CD4-positive, alpha-beta T cell (primary cell): ENCODE measurements around the gene PLEKHO1. TPM values are rescaled to one million over a fixed set of nuclear protein-coding genes. Genes with fewer than 3 reads are reported as not detected.
"Not testable (repeated sequence)": the region's sequence is repeated elsewhere in the genome, so short reads cannot be mapped to it uniquely, and the experiment has no call there.

ENCODE experiments used
- ATAC-seq: fragments of 200-7000 bp; cut with Tn5 transposase; one replicate; pipeline ENCODE4 v1.10.0; 2022; ENCODE audit warnings: mild to moderate bottlenecking; ENCODE audit not compliant: poor library complexity
- CTCF ChIA-PET: fragments of 350-600 bp; sonication (Branson Sonifier 250); formaldehyde crosslinking; loops from one replicate; lab custom pipeline; 2021; ENCODE audit warnings: antibody characterized with exemption, inconsistent platforms; lab: Charles Lee
- POLR2A ChIA-PET: fragments of 350-600 bp; sonication (Branson Sonifier 250); formaldehyde crosslinking; loops from one replicate; lab custom pipeline; 2021; ENCODE audit warnings: antibody characterized with exemption, inconsistent platforms; lab: Charles Lee
- DNase-seq, 14 experiments: peaks; one replicate each; pipeline ENCODE4 v3.0.0-alpha.2; 2013 to 2020; ENCODE audit warnings: mixed read lengths in 2 of 14
- H3K27ac ChIP-seq, 2 donors: one replicate each; pipeline versions ENCODE4 v1.5.1 to v1.7.0; 2013; ENCODE audit warnings: low read length in 2 of 2, low read depth in 1 of 2, mild to moderate bottlenecking in 1 of 2
- H3K27me3 ChIP-seq, 2 experiments: 1 replicate in 1 of 2; 2 replicates in 1 of 2; pipeline versions ENCODE4 v1.6.1 to v1.7.0; 2013; ENCODE audit warnings: low read length in 2 of 2, control low read depth in 1 of 2, mild to moderate bottlenecking in 1 of 2, moderate library complexity in 1 of 2; ENCODE audit not compliant: insufficient read depth in 2 of 2, control insufficient read depth in 1 of 2
- H3K36me3 ChIP-seq: one replicate; pipeline ENCODE4 v1.6.1; 2013; ENCODE audit warnings: low read length, control low read depth; ENCODE audit not compliant: insufficient read depth
- H3K4me1 ChIP-seq: one replicate; pipeline ENCODE4 v1.6.1; 2013; ENCODE audit warnings: low read length, control low read depth; ENCODE audit not compliant: insufficient read depth
- H3K4me3 ChIP-seq: one replicate; pipeline ENCODE4 v1.5.1; 2013; ENCODE audit warnings: mild to moderate bottlenecking, low read length, moderate library complexity
- H3K9me3 ChIP-seq, 2 experiments: 1 replicate in 1 of 2; 2 replicates in 1 of 2; pipeline versions ENCODE4 v1.6.1 to v1.7.0; 2013; ENCODE audit warnings: low read length in 2 of 2, mild to moderate bottlenecking in 2 of 2, control low read depth in 1 of 2, moderate library complexity in 1 of 2; ENCODE audit not compliant: control insufficient read depth in 1 of 2, insufficient read depth in 1 of 2
- H3K27ac Mint-ChIP-seq: one replicate; pipeline ENCODE4 v1.8.0; 2020; ENCODE audit warnings: mixed read lengths
- H3K27me3 Mint-ChIP-seq: one replicate; pipeline ENCODE4 v1.8.0; 2021; ENCODE audit warnings: mixed read lengths
- H3K36me3 Mint-ChIP-seq: one replicate; pipeline ENCODE4 v1.8.0; 2021; ENCODE audit warnings: low read depth, mixed read lengths
- H3K4me1 Mint-ChIP-seq: one replicate; pipeline ENCODE4 v1.8.0; 2021; ENCODE audit warnings: low read depth, mixed read lengths
- H3K4me3 Mint-ChIP-seq: one replicate; pipeline ENCODE4 v1.8.0; 2020; ENCODE audit warnings: mild to moderate bottlenecking, mixed read lengths
- H3K9me3 Mint-ChIP-seq: one replicate; pipeline ENCODE4 v1.8.0; 2020; ENCODE audit warnings: mixed read lengths
- intact Hi-C, 2 experiments: fragments of 100-400 bp; cut with DNase I in 1 of 2; cut with micrococcal nuclease in 1 of 2; formaldehyde crosslinking; loops; one replicate each; pipeline versions ENCODE4 v1.15.1 to v1.9.0; 2023 to 2025; cut with DNase I, micrococcal nuclease
- total RNA-seq, 174 experiments: library from RNA in 2 of 174; stranded (reverse) in 2 of 174; gene quantifications; one replicate each; pipeline ENCODE4 v1.2.3 and lab custom pipeline; 2021 to 2026
- TF ChIP-seq, protein P1 (sequence below): fragments of 200-600 bp; IDR thresholded peaks from one replicate; pipeline ENCODE4 v1.8.0; 2022; ENCODE audit warnings: antibody characterized with exemption, mild to moderate bottlenecking

PLEKHO1 gene
- total RNA-seq, 2 experiments from 2014 or later: 97.6 to 110 TPM

DNA sequence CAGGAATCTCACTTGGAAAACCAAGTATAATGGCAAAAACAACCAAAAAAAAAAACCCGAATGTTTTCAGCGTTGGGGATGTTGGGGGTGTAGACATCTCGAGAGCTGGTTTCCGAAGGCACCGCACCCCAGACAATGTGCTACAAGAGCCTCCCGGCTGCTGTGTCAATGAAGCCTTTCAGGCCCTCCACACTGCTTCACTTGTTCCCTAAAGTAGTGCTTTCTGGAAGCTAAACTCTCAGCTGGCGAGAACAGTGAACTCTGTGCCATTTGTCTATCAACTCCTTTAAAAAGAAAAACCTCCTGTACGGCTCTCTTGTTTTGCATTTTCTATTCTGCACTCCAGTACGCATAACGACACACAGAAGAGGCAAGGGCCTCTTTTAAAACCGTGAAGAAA, 32.5 kb downstream of the PLEKHO1 start:
- H3K36me3 ChIP-seq: no peaks in the 10 kb centered on the region
- H3K9me3 ChIP-seq: no peaks in the 10 kb centered on the region
- POLR2A ChIA-PET: no interaction called here
- H3K4me3 Mint-ChIP-seq: no peak overlapping the region
- peaks cover 5% of the 10 kb centered on the region for H3K4me1 Mint-ChIP-seq
- CTCF ChIA-PET: no interaction called here
- H3K36me3 Mint-ChIP-seq: no peaks in the 10 kb centered on the region
- ATAC-seq: no peak
- H3K27me3 Mint-ChIP-seq: no peaks in the 10 kb centered on the region
- DNase-seq: no peak
- H3K27ac Mint-ChIP-seq: no peak overlapping the region
- H3K4me1 ChIP-seq: peaks cover 7% of the 10 kb centered on the region
- H3K4me3 ChIP-seq: no peak overlapping the region
- no peaks in the 10 kb centered on the region for H3K27me3 ChIP-seq
- intact Hi-C loops: no loop called here
- H3K9me3 Mint-ChIP-seq: no peaks in the 10 kb centered on the region
- TF ChIP-seq, protein P1, sequence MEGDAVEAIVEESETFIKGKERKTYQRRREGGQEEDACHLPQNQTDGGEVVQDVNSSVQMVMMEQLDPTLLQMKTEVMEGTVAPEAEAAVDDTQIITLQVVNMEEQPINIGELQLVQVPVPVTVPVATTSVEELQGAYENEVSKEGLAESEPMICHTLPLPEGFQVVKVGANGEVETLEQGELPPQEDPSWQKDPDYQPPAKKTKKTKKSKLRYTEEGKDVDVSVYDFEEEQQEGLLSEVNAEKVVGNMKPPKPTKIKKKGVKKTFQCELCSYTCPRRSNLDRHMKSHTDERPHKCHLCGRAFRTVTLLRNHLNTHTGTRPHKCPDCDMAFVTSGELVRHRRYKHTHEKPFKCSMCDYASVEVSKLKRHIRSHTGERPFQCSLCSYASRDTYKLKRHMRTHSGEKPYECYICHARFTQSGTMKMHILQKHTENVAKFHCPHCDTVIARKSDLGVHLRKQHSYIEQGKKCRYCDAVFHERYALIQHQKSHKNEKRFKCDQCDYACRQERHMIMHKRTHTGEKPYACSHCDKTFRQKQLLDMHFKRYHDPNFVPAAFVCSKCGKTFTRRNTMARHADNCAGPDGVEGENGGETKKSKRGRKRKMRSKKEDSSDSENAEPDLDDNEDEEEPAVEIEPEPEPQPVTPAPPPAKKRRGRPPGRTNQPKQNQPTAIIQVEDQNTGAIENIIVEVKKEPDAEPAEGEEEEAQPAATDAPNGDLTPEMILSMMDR: no peak
- no peak overlapping the region for H3K27ac ChIP-seq

DNA sequence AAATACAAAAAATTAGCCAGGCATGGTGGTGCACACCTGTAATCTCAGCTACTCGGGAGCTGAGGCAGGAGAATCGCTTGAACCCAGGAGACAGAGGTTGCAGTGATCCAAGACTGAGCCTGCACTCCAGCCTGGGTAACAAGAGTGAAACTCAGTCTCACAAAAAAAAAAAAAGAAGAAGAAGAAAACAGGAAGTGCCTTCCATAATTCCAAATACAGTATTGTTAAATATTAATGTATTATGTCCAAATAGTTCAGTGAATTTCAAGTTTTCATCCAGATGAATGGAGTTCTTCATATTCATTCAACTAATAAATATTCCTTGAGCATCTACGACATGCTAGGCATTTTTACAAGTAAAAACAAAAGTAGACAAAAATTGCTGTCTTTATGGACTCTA, 33.3 kb downstream of the PLEKHO1 start:
- TF ChIP-seq, protein P1: no peak
- peaks cover 10% of the 10 kb centered on the region for H3K4me1 ChIP-seq
- DNase-seq (no peak), ATAC-seq (no peak)
- H3K4me3 Mint-ChIP-seq: no peak overlapping the region
- peaks cover 0 to 2% of the 10 kb centered on the region in 2 experiments for H3K27me3 ChIP-seq
- peaks cover 9% of the 10 kb centered on the region for H3K4me1 Mint-ChIP-seq
- no peaks in the 10 kb centered on the region for H3K36me3 Mint-ChIP-seq
- POLR2A ChIA-PET: no interaction called here
- H3K27ac Mint-ChIP-seq: no peak overlapping the region
- no peak overlapping the region for H3K4me3 ChIP-seq
- CTCF ChIA-PET: no interaction called here
- H3K27me3 Mint-ChIP-seq: no peaks in the 10 kb centered on the region
- H3K36me3 ChIP-seq: no peaks in the 10 kb centered on the region
- H3K9me3 ChIP-seq: no peaks in the 10 kb centered on the region
- H3K9me3 Mint-ChIP-seq: no peaks in the 10 kb centered on the region
- H3K27ac ChIP-seq: no peak overlapping the region
- intact Hi-C loops: no loop called here

DNA sequence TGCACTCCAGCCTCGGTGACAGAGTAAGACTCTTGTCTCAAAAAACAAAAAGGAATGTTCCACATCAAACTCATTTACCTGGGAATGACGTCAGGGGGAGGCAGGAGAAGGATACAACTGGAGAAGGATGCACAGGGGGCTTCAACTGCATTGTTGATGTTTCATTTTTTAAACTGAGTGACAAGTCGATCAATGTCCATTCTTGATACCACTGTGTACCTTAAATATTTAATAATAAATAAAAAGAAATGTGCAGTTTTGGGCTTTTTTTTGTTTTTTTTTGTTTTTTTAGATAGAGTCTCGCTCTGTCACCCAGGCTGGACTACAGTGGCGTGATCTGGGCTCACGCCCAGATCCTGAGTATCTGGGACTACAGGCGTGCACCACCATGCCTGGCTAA, 35.8 kb downstream of the PLEKHO1 start:
- Mint-ChIP-seq H3K4me1 (peaks cover 9% of the 10 kb centered on the region), H3K4me3 (no peak overlapping the region), H3K36me3 (no peaks in the 10 kb centered on the region), H3K27me3 (peaks cover 4% of the 10 kb centered on the region), H3K27ac (no peak overlapping the region), H3K9me3 (no peaks in the 10 kb centered on the region)
- no peaks in the 10 kb centered on the region for H3K9me3 ChIP-seq
- no peaks in the 10 kb centered on the region for H3K36me3 ChIP-seq
- intact Hi-C loops: no loop called here
- ATAC-seq (no peak), DNase-seq (no peak)
- CTCF ChIA-PET: interaction anchor here (2.9 kb wide), 1 partner anchor 223 kb away, joined by 14 read pairs; no protein-coding TSS in a partner anchor
- peaks cover 0 to 3% of the 10 kb centered on the region in 2 experiments for H3K27me3 ChIP-seq
- H3K4me3 ChIP-seq: no peak overlapping the region
- H3K27ac ChIP-seq: no peak overlapping the region
- POLR2A ChIA-PET: interaction anchor here (0.6 kb wide), 1 partner anchor 34 kb away, joined by 3 read pairs; no protein-coding TSS in a partner anchor
- TF ChIP-seq, protein P1: no peak
- H3K4me1 ChIP-seq: peaks cover 10% of the 10 kb centered on the region

DNA sequence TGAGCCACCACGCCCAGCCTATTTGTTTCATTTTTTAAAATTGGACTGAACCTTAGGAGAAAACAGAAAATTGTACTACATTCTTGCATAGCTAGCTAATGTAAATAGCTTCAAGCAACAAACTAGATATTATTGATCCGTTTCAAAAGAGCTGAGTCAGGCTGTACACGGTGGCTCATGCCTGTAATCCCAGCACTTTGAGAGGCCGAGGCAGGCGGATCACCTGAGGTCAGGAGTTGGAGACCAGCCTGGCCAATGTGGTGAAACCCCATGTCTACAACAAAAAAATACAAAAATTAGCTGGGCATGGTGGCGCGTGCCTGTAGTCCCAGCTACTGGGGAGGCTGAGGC, 36.7 kb downstream of the PLEKHO1 start:
- H3K4me3 ChIP-seq, H3K27me3 ChIP-seq, H3K4me1 ChIP-seq, H3K36me3 ChIP-seq, H3K27me3 Mint-ChIP-seq, H3K4me1 Mint-ChIP-seq, H3K27ac Mint-ChIP-seq, H3K9me3 ChIP-seq, H3K4me3 Mint-ChIP-seq, intact Hi-C loops, H3K9me3 Mint-ChIP-seq, H3K27ac ChIP-seq, ATAC-seq, H3K36me3 Mint-ChIP-seq, DNase-seq: not testable (repeated sequence)
- ChIA-PET CTCF (interaction anchor here (0.9 to 2.9 kb wide), 12 partner anchors 16 to 298 kb away, joined by 3 to 31 read pairs (median 5); a partner anchor contains a TSS), POLR2A (interaction anchor here (0.7 to 2.5 kb wide), 4 partner anchors 24 to 299 kb away, joined by 3 to 36 read pairs (median 6); a partner anchor contains a TSS)
